ENCODE results near the gene NUP214.
A peak's percentile ranks its signal among the peaks of the same experiment; 100 is the strongest.

Gene NUP214

DNA sequence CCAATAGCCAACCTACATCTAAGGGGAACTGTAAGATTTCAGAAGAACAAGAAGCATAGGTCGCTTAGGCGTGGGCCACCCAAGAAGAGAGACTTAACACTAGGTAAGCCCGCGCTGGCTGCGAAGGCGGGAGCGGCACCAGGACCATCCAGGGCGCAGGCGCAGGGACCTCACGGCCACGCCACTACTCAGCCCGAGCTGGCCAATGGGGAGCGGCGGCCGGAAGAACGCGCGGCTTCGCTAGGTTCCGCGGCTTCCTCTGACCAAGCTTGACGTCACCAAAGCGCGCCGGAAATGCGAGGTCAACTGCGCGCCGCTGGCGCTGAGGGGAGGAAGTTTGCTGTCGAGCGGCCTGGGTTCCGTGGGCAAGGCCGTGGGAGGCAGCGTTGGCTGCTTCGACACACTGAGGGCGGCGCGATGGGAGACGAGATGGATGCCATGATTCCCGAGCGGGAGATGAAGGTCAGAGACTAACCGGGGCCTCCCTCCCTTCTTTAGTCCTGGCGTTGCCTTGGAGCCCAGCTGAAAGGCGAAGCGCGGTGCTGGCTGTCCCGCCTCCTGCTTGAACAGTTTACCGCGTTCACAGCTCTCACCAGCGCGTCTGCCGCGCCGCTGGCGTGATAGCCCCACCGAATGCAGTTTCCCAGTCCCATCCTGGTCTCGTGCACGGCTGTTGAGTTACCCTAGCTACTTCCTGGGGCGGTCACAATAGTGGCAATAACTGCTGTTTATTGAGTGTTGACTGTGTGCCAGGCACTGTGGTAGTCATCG, at the start of gene NUP214:
Gene NUP214, plus strand, starts transcription at position 299 of the 771 bp plus-strand sequence. Its CDS starts 119 bp downstream, at position 418.
- peak; percentile 98 for DNase-seq (ENCODE audit: low spot score)

DNA sequence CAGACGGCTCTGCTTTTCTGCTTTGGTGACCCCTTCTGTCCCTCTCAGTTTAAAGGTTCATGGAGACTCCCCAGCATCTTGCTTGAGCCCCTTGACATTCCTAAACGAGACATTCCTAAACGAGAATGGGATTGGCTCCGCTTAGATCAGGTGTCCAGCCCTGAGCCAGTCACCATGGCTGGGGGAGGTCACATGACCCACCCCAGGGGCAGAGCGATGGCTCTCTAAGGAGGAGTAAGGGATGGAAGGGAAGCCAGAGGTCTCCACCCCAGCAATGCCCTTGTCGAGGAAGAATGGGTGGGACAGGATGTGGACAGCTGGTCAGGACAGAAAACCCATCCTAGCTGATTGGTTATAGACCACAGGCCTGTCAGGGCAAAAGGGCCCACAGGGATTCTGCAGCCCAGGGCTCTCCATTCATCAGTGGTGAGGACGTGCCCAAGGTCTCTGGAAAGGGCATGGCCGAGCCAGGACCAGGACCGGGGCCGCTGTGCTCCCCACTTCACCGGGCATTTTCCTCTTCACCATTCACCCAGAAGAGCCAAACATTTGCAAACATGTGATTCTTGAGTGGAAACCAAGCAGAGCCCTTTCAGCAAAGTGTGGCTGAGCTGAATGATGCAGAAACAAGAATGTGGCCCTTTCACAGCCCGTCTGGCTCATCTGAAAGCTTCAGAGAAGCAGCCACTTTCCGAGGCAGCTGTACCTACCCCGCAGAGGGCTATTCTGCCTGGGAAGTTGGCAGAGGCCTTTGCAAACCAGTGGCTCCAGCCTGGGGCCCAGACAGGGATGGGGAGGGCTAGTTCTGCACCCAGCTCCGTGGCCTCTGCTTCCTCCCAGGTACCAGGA, 48.8 kb upstream of the NUP214 start:
- DNase-seq (ENCODE audit: low spot score): no peak

DNA sequence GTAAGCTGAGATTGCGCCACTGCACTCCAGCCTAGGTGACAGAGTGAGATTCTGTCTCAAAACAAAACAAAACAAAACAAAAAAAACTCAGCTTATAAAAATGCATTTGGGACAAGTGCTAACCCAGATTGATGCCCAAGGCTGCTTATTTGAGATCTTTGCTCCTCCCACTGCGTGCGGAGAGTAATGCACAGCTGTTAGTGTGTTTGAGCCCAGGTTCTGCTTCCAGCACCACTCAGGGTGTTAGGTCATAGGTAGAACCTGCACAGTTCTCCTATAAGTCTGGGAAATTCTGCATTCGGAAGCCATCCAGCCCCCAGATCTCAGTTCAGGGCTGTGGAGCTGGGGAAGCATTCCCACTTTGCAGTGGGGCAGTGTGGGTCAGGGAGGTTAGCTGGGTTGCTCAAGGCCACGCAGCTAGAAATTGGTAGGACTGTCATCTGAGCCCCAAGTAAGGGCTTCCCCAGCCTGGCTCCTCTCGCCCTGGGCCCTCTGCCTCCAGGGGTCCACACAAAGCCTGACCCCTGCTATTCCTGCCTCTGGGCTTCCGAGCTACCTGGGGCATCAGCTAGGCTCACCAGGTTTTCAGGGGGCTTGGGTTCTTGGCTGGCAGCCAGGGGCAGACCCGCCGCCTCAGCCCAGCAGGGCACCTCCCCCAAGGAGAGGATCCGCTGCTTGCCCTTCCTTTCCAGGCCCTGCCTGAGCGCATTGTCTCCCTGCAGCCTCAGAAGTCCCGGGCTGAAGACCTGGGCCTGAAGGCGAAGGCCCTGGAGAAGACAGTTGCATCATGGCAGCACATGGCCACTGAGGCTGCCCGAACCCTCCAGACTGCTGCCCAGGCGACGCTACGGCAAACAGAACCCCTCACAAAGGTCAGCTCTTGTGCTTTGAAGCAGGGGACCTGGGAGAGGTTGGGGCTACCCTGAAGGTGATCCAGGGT, 46.7 kb upstream of the NUP214 start:
- DNase-seq (ENCODE audit: low spot score): no peak

DNA sequence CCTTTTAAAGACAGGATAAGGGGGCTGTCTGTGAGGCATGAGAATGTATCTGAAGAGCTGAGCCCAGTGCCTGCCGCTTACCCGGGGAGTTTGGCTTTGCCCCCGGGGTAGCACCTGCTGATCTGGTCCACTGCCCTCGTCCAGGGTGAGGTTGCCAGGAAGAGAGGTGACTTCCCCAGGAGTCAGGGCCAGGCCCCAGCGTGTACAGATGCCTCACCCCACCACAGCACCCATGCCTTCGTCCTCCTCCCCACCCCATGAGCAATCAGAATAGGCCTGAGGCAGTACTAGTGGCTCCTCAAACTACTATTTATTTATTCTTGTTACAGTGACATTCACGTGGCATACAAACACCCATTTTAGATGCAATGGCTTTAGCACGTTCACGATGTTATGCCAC, 44.8 kb upstream of the NUP214 start:
- DNase-seq (ENCODE audit: low spot score): no peak

DNA sequence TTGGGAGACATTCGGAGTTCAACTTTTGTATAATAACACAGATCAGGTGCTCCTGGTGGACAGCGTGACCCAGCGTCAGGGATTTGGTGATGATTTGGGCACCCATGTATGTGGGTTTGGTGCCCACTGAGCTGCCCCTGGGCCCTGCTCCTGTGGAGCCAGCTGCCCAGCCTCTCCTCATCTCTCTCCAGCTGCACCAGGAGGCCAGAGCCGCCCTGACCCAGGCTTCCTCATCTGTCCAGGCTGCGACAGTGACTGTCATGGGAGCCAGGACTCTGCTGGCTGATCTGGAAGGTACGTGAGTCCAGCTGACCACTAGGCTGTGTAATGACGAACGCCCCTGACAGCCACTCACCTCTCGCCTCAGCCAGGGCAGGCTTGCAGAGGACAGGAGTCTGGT, 43.5 kb upstream of the NUP214 start:
- DNase-seq (ENCODE audit: low spot score): no peak

DNA sequence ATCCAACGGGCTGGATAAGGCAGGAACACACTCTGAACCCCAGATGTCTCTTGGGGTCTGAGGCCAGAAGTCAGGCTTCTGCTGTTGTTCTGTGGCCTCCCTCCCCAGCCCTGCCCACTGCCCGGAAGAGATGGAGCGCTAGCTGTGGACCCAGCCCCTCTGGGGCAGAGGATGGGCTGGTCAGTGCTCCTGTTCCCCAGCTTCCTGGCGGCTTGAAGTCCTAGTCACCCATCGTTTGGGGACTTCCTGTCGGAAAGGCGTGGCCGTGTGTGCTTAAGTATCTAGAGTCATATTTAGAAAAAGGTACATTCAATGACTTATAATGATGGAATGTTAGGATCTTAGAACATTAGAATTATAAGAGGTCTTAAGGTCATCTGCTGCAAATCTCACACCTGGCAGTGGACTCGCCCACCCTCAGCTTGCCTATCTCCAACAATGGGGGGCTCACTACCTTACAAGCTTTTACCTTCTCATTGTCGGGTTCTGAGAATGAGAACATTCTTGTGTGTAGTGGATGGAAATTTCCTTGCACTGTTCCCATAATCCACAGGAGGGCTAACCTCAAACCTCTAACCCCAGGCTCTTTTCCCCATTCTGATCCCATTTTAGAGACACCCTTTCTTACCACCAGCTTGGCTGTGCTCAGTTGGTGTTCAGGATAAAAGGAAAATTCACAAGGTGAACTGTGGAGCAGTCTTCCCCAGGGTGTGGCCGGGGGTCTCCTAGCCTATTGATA, 42.4 kb upstream of the NUP214 start:
- DNase-seq (ENCODE audit: low spot score): no peak

DNA sequence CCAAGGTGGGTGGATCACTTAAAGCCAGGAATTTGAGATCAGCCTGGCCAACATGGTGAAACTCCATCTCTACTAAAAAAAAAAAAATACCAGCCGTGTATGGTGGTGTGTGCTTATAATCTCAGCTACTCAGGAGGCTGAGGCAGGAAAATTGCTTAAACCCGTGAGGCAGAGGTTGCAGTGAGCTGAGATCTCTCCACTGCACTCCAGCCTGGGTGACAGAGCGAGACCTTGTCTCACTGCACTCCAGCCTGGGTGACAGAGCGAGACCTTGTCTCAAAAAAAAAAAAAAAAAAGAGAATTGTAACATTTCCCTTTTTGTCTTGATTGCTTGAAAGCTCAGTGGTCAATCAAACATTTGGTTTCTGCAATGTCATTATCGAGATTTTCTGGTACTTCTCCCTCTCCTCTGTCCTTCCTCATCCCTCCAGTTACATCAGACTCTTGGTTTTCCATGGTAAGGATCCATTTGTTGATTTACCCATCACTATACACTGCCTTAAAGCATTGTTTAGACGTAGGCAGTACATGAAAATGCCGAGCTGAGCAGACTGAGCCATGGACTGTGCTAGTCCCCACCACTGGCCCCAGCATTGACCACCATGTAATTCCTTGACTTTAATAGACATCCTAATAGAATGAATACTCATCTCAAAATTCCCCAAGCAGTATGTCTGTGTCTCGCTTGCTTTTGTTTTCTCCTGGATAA, 40.6 kb upstream of the NUP214 start:
- DNase-seq (ENCODE audit: low spot score): no peak

DNA sequence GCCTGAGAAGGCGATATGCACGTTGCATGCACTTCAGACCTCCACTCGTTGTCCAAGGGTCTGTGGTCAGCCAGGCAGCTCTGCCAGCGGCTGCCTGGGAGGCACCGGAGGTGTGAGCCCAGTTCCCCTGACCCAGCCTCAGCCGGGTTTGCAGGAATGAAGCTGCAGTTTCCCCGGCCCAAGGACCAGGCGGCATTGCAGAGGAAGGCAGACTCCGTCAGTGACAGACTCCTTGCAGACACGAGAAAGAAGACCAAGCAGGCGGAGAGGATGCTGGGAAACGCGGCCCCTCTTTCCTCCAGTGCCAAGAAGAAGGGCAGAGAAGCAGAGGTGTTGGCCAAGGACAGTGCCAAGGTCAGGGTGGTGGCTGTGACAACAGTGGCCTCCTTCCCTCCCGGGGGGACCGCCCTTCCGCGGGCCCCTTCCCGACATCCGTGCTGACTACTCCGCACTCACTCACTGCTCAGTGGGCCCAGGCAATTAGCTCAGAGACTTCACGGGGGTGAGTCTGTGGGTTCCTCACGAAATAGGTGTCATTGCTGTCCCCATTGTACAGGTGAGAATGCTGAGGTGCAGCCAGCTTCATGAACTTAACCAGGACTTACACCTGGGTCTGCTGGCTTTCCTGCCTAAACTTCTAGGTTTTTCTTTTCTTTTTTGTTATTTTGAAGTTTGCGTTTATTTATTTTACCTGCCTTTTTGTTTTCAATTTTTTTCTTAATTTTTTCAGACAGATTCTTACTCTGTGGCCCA, 39.8 kb upstream of the NUP214 start:
- no peak for DNase-seq (ENCODE audit: low spot score)

DNA sequence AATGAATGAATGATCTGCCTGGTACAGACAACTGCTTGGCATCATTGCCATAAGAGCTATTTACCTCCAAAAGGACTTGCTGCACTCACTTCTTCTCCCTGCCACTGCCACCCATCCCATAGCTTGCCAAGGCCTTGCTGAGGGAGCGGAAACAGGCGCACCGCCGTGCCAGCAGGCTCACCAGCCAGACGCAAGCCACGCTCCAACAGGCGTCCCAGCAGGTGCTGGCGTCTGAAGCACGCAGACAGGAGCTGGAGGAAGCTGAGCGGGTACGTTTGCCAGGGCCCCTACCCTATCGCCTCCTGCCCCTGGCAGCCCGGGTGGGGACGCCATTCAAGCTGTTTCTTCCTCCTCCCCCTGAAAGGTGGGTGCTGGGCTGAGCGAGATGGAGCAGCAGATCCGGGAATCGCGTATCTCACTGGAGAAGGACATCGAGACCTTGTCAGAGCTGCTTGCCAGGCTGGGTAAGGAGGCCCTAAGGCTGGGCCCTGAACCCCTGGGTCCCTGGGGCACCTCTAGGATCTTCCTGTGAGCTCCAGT, 38.0 kb upstream of the NUP214 start:
- DNase-seq (ENCODE audit: low spot score): no peak

DNA sequence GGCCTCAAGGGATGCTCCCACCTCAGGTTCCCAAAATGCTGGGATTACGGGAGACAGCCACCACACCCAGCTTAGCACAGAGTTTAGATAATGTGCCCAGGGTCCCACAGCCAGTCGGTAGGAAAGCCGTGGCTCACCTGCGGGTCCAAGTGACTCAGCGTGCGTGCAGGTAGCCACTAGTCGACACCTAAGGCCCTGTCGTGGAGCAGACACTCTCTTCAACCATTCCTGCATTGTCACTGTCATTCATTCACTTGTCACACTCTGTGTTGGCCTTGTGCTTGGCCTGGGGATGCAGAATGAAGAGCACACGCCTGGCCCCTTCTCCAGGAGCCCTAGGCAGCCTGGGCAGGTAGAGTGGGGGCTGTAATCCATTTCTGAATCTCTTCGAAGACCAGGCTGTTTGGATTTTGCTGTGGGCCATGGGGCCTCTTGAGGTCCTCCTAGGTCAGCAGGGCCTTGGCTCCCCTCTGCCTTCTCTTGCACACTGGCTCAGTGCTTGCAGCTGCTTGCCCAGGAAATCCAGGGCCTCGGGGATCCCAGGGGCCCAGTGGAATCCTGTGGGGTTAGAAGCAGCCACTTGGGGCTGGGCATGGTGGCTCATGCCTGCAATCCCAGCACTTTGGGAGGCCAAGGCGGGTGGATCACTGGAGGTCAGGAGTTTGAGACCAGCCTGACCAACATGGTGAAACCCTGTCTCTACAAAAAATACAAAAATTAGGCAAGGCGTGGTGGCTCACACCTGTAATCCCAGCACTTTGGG, 35.2 kb upstream of the NUP214 start:
- no peak for DNase-seq (ENCODE audit: low spot score)

DNA sequence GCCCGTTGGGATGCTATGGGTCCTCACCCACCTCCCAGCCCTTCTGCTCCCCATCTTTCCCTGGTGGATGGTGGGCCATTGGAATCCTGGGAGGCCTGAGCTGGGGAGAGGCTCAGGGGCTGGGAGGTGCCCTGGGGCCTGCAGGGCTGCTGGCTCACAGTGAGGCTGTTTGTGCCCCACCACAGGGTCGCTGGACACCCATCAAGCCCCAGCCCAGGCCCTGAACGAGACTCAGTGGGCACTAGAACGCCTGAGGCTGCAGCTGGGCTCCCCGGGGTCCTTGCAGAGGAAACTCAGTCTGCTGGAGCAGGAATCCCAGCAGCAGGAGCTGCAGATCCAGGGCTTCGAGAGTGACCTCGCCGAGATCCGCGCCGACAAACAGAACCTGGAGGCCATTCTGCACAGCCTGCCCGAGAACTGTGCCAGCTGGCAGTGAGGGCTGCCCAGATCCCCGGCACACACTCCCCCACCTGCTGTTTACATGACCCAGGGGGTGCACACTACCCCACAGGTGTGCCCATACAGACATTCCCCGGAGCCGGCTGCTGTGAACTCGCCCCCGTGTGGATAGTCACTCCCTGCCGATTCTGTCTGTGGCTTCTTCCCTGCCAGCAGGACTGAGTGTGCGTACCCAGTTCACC, 33.9 kb upstream of the NUP214 start:
- DNase-seq (ENCODE audit: low spot score): no peak

DNA sequence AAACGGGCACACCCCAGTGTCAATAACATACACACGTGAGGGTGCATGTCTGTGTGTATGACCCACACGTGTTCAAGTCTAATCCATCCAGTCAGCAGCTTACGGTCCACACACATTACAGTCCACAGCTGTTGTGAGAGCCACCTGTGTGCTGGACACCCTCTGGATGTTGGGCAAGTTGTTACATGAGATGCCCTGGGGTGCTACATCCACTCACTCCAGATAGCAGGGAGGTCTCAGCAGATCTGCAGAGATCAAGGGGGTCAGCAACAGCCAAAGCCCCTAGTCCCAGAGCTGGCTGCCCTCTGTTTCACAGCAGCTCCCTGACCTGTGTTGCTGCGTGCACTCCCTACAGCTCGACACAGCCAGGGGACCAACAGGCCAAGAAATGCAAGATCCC, 33.4 kb upstream of the NUP214 start:
- DNase-seq (ENCODE audit: low spot score): no peak

DNA sequence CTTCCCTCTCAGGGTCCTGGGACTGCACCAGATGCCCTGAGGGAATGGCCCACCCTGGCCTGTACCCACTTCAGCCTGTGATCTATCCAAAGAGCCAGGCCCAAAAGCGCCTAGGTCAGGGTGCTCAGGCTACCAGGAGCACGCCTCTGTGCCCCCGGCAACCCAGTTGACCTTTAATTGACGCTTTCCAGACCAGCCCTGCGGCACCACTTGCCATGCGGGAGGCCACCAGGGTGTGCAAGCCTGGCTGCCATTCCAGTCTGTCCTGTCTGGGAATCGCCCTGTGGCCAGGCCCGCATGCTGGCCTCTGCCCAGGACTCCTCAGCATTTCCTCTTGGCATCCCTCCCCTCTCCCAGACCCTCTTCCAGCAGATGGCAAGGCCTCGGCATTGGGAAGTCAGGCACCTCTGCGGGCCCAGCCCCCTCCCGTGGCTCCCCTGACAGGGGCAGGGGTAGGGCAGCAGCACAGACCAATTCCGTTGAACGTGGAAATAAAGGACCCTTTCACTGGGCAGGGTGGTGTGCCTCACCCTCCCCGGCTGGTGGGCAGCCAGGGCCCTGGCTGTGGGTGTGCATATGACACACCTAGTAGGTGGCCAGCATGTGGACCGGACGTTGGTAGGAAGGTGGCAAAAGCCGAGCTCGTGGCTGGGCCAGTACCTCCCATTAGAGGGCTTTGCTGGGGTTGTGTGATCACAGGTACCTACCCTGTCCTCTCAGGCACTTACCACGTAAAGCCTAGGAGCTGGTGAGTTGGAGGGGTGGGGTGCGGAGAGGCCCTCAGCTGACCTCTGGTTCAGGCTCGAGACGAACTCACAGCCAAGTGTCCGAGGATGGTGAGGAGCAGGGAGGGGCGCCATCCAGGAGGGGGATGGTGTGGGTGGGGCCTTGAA, 32.6 kb upstream of the NUP214 start:
- DNase-seq (ENCODE audit: low spot score): no peak

DNA sequence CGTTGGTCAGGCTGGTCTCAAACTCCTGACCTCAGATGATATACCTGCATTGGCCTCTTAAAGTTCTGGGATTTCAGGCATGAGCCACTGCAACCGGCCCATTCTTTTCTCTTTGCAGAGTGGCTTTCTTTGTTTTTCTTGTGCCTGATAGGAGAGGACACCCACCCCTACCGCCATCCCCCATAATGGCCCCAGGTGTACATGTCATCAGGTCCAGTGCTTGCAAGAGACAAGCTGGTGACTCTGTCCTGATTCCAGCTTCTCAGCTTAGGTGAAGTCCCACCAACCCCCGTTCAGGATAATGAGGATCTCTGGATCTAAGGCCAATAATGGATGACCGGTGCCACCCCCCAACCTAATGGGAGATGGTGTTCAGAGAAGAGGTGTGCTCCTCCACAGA, 31.4 kb upstream of the NUP214 start:
- no peak for DNase-seq (ENCODE audit: low spot score)

DNA sequence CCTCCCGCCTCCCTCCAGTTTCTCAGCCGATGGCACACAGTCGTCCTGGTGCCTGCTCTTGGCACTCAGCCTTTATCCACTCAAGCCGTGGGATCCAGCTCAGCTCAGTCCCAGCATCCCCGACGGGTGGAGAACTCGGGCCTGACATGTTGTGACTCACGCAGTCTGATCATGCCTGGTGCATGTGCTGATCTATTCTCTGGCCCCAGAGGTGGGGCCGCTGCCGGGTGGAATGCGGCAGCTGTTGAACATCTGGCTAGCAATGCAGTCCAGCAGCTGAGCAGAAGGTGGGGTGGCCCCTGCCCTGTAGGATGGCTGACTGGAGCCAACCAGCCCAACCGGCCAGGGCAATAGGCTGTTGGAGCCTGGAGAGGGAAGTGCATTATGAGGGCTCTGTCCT, 30.8 kb upstream of the NUP214 start:
- DNase-seq (ENCODE audit: low spot score): no peak

DNA sequence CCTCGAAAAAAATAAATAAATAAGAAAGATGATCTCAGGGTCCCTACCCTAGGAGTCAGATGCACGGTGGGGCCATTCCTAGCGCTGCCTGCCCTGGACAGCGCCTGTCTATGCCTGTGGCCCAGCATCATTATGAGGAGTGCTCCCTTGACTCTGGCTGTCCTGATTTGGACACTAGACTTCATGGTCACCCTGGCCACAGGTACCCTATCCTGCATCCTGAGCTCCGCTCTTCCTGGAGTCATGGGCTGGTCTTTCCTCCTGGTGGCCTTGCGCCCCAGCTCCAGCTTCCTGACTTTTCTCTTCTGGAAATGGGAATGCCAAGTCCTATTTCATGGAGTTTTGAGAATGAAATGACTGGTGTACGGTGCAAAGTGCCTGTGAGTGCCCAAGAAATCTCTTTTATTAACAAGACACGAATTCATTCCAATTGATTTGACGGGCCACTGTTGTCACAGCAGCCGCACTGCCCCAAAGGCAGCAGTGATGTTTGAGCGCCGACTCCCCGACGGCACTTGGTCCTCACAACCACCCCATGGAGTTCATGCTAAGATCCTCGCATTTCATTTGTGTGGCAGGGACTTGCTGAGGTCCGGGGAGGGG, 29.6 kb upstream of the NUP214 start:
- DNase-seq (ENCODE audit: low spot score): no peak
